ENCODE results near the gene CECR2.

Gene CECR2

GRCh38 chr22:17435375-17435774, 66.1 kb downstream of the CECR2 start (continued):
- TF ChIP-seq, protein P1, sequence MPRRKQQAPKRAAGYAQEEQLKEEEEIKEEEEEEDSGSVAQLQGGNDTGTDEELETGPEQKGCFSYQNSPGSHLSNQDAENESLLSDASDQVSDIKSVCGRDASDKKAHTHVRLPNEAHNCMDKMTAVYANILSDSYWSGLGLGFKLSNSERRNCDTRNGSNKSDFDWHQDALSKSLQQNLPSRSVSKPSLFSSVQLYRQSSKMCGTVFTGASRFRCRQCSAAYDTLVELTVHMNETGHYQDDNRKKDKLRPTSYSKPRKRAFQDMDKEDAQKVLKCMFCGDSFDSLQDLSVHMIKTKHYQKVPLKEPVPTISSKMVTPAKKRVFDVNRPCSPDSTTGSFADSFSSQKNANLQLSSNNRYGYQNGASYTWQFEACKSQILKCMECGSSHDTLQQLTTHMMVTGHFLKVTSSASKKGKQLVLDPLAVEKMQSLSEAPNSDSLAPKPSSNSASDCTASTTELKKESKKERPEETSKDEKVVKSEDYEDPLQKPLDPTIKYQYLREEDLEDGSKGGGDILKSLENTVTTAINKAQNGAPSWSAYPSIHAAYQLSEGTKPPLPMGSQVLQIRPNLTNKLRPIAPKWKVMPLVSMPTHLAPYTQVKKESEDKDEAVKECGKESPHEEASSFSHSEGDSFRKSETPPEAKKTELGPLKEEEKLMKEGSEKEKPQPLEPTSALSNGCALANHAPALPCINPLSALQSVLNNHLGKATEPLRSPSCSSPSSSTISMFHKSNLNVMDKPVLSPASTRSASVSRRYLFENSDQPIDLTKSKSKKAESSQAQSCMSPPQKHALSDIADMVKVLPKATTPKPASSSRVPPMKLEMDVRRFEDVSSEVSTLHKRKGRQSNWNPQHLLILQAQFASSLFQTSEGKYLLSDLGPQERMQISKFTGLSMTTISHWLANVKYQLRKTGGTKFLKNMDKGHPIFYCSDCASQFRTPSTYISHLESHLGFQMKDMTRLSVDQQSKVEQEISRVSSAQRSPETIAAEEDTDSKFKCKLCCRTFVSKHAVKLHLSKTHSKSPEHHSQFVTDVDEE (CRISPR knock-in tag; IDR thresholded peaks at IDR 0.05): no peak
- TF ChIP-seq RARB (CRISPR knock-in tag; IDR thresholded peaks at IDR 0.05): no peak
- no peak for TF ChIP-seq ZNF565 (CRISPR knock-in tag; conservative IDR thresholded peaks at IDR 0.05; ENCODE audit: low read depth)
- TF ChIP-seq, protein P2, sequence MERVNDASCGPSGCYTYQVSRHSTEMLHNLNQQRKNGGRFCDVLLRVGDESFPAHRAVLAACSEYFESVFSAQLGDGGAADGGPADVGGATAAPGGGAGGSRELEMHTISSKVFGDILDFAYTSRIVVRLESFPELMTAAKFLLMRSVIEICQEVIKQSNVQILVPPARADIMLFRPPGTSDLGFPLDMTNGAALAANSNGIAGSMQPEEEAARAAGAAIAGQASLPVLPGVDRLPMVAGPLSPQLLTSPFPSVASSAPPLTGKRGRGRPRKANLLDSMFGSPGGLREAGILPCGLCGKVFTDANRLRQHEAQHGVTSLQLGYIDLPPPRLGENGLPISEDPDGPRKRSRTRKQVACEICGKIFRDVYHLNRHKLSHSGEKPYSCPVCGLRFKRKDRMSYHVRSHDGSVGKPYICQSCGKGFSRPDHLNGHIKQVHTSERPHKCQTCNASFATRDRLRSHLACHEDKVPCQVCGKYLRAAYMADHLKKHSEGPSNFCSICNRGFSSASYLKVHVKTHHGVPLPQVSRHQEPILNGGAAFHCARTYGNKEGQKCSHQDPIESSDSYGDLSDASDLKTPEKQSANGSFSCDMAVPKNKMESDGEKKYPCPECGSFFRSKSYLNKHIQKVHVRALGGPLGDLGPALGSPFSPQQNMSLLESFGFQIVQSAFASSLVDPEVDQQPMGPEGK (CRISPR knock-in tag; IDR thresholded peaks at IDR 0.05; ENCODE audit: borderline replicate concordance): no peak
- TF ChIP-seq ESRRG (CRISPR knock-in tag; IDR thresholded peaks at IDR 0.05): no peak
- TF ChIP-seq ISL1 (CRISPR knock-in tag; IDR thresholded peaks at IDR 0.05): no peak
- TF ChIP-seq BACH2 (CRISPR knock-in tag; IDR thresholded peaks at IDR 0.05; ENCODE audit: borderline replicate concordance): no peak
- no peak for TF ChIP-seq ARNTL (CRISPR knock-in tag; IDR thresholded peaks at IDR 0.05; ENCODE audit: borderline replicate concordance, low read depth)
- TF ChIP-seq TOX (CRISPR knock-in tag; IDR thresholded peaks at IDR 0.05; ENCODE audit: borderline replicate concordance): no peak
- no peak for TF ChIP-seq GLIS3 (CRISPR knock-in tag; IDR thresholded peaks at IDR 0.05)

GRCh38 chr22:17436382-17436980, 67.2 kb downstream of the CECR2 start:
- TF ChIP-seq ZNF8 (CRISPR knock-in tag; IDR thresholded peaks at IDR 0.05) (no peak), CREB5 (CRISPR knock-in tag; IDR thresholded peaks at IDR 0.05; ENCODE audit: low read depth) (no peak), GLIS3 (CRISPR knock-in tag; IDR thresholded peaks at IDR 0.05) (no peak), ESRRG (CRISPR knock-in tag; IDR thresholded peaks at IDR 0.05) (no peak), ARNTL (CRISPR knock-in tag; IDR thresholded peaks at IDR 0.05; ENCODE audit: borderline replicate concordance, low read depth) (no peak), SNAI2 (CRISPR knock-in tag; IDR thresholded peaks at IDR 0.05) (no peak), ZFP30 (CRISPR knock-in tag; IDR thresholded peaks at IDR 0.05) (no peak)
- TF ChIP-seq, protein P3, sequence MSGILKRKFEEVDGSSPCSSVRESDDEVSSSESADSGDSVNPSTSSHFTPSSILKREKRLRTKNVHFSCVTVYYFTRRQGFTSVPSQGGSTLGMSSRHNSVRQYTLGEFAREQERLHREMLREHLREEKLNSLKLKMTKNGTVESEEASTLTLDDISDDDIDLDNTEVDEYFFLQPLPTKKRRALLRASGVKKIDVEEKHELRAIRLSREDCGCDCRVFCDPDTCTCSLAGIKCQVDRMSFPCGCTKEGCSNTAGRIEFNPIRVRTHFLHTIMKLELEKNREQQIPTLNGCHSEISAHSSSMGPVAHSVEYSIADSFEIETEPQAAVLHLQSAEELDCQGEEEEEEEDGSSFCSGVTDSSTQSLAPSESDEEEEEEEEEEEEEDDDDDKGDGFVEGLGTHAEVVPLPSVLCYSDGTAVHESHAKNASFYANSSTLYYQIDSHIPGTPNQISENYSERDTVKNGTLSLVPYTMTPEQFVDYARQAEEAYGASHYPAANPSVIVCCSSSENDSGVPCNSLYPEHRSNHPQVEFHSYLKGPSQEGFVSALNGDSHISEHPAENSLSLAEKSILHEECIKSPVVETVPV (CRISPR knock-in tag; IDR thresholded peaks at IDR 0.05): no peak
- TF ChIP-seq, protein P4, sequence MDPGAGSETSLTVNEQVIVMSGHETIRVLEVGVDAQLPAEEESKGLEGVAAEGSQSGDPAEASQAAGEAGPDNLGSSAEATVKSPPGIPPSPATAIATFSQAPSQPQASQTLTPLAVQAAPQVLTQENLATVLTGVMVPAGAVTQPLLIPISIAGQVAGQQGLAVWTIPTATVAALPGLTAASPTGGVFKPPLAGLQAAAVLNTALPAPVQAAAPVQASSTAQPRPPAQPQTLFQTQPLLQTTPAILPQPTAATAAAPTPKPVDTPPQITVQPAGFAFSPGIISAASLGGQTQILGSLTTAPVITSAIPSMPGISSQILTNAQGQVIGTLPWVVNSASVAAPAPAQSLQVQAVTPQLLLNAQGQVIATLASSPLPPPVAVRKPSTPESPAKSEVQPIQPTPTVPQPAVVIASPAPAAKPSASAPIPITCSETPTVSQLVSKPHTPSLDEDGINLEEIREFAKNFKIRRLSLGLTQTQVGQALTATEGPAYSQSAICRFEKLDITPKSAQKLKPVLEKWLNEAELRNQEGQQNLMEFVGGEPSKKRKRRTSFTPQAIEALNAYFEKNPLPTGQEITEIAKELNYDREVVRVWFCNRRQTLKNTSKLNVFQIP (CRISPR knock-in tag; IDR thresholded peaks at IDR 0.05; ENCODE audit: borderline replicate concordance, low read depth): no peak
- no peak for ATAC-seq

DNA sequence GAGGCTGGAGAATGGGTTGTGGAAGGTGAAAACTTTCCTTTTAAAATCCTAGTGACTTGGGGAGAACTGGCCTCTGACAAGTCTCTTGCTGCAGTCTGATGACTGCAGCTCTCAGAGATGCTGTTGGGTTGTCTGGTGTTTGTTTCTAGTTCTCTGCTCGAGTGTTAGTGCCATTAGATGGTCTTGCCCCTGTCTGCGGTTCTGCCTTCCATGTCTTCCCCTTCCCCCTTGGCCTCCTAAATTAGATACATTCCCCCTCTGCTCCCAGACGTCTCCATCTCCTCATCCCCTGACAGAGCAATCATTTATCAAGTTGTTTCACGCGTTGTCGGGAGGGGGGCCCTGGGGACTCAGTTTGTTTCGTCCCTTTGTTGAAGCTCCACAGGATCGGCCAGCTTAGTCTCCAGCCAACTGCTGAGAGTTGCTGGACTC, 67.7 kb downstream of the CECR2 start:
- TF ChIP-seq BACH2 (CRISPR knock-in tag; IDR thresholded peaks at IDR 0.05; ENCODE audit: borderline replicate concordance) (no peak), GLIS3 (CRISPR knock-in tag; IDR thresholded peaks at IDR 0.05) (no peak), ZNF565 (CRISPR knock-in tag; conservative IDR thresholded peaks at IDR 0.05; ENCODE audit: low read depth) (no peak), TOX (CRISPR knock-in tag; IDR thresholded peaks at IDR 0.05; ENCODE audit: borderline replicate concordance) (no peak), TCF4 (CRISPR knock-in tag; IDR thresholded peaks at IDR 0.05; ENCODE audit: borderline replicate concordance) (no peak), ZNF70 (CRISPR knock-in tag; IDR thresholded peaks at IDR 0.05) (no peak), RARB (CRISPR knock-in tag; IDR thresholded peaks at IDR 0.05) (no peak), ZFP3 (CRISPR knock-in tag; IDR thresholded peaks at IDR 0.05) (no peak), ARNTL (CRISPR knock-in tag; IDR thresholded peaks at IDR 0.05; ENCODE audit: borderline replicate concordance, low read depth) (no peak), ISL1 (CRISPR knock-in tag; IDR thresholded peaks at IDR 0.05) (no peak), ZFP30 (CRISPR knock-in tag; IDR thresholded peaks at IDR 0.05) (no peak), PPARA (CRISPR knock-in tag; IDR thresholded peaks at IDR 0.05; ENCODE audit: borderline replicate concordance) (no peak), SNAI2 (CRISPR knock-in tag; IDR thresholded peaks at IDR 0.05) (no peak)
- TF ChIP-seq, protein P2 (CRISPR knock-in tag; IDR thresholded peaks at IDR 0.05; ENCODE audit: borderline replicate concordance): no peak
- TF ChIP-seq, protein P3 (CRISPR knock-in tag; IDR thresholded peaks at IDR 0.05): no peak
- TF ChIP-seq, protein P4 (CRISPR knock-in tag; IDR thresholded peaks at IDR 0.05; ENCODE audit: borderline replicate concordance, low read depth): no peak
- no peak for ATAC-seq

All from SK-N-SH treated with all-trans-retinoic acid at 6 μM for 48 hours (cell line).